ENCODE data around the gene TJP2.

Gene TJP2

DNA sequence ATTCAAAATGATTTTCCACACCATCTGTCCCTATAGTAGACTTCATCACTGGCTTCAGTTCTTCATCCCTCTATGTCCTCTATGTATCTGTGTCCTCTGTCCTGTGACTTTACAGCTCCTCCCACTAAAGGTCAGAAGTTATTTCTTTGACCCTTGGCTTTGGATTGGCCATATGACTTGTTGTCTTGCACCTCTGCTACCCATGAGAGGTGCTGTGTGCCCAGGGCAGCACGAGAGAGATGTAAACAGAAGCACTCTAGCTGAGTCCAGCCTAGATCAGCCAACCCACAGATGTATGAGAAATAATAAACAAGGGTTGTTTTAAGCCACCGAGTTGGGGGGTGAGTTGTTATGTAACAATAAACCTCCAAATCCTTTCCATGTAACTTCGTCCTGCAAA lies 87.6 kb downstream of the TJP2 start:
- H3K4me3 ChIP-seq (replicated peaks; ENCODE audit: low read depth, low read length): no peak overlapping the region
- TF ChIP-seq, protein P1, sequence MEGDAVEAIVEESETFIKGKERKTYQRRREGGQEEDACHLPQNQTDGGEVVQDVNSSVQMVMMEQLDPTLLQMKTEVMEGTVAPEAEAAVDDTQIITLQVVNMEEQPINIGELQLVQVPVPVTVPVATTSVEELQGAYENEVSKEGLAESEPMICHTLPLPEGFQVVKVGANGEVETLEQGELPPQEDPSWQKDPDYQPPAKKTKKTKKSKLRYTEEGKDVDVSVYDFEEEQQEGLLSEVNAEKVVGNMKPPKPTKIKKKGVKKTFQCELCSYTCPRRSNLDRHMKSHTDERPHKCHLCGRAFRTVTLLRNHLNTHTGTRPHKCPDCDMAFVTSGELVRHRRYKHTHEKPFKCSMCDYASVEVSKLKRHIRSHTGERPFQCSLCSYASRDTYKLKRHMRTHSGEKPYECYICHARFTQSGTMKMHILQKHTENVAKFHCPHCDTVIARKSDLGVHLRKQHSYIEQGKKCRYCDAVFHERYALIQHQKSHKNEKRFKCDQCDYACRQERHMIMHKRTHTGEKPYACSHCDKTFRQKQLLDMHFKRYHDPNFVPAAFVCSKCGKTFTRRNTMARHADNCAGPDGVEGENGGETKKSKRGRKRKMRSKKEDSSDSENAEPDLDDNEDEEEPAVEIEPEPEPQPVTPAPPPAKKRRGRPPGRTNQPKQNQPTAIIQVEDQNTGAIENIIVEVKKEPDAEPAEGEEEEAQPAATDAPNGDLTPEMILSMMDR (IDR thresholded peaks at IDR 0.05; ENCODE audit: low read depth, low read length, missing control alignments): no peak
- DNase-seq (ENCODE audit: extremely low read depth, low read depth): no peak

DNA sequence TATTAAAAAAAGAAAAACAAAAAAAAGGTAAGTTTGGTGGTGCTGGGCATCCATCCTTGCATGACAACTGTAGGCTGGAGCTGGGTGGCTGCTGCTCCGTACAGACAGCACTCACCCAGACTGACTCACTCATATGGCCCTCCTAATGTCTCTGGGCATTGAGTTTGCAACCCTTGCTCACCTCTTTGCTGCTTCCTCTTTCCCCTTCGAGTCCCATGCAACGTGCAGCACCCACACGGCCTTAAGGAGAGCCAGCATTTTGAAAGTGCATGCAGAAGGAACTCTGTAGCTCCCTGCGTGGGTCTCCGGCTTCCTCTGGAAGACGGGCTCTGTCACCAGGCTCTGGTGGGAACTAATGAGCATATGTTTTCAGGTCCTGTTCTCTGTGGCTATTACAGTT lies 90.4 kb downstream of the TJP2 start:
- no peak overlapping the region for H3K4me3 ChIP-seq (replicated peaks; ENCODE audit: low read depth, low read length)
- DNase-seq (ENCODE audit: extremely low read depth, low read depth): no peak
- TF ChIP-seq, protein P1 (IDR thresholded peaks at IDR 0.05; ENCODE audit: low read depth, low read length, missing control alignments): no peak

DNA sequence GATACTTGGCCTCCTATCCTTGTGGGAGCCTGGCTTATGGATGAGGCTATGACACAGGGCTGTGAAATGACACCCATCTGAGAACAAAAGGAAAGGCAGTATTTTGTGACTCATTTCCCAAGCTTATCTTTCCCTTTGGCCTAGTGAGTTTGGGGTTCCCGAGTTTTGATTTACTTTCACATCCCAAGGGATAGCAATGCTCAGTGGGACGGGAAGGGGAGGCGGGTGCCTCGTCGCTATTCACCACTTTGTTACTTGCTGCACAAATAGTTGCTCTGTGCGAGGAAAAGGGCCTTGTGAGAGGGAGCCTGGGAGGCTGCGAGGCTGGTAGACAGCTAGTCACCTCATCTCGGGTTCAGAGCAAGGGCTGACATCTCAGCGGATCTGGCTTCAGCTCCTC lies 91.8 kb downstream of the TJP2 start:
- TF ChIP-seq, protein P1 (IDR thresholded peaks at IDR 0.05; ENCODE audit: low read depth, low read length, missing control alignments): no peak
- DNase-seq (ENCODE audit: extremely low read depth, low read depth): no peak

DNA sequence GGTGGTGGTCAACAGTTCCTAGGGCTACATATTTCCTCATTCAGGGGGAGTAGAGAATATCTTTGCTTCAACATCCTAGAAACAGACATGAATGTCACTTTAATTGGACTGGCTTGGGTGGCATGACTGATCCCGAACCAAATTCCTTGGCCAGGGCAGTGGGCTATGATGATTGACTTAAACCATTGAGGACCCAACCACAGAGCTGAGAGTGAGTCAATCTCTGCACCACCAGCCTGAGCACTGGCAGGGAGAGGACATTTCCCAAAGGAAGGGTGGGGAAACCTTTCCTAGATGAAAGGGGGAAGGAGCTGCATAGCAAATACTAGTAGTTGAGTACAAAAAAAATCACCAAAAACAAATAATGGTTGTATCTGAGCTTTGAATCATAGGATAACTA lies 98.1 kb downstream of the TJP2 start:
- DNase-seq (ENCODE audit: extremely low read depth, low read depth): no peak

More for the DNA sequence above, 91.8 kb downstream of the TJP2 start:
- H3K4me3 ChIP-seq (replicated peaks; ENCODE audit: low read depth, low read length): no peak overlapping the region

DNA sequence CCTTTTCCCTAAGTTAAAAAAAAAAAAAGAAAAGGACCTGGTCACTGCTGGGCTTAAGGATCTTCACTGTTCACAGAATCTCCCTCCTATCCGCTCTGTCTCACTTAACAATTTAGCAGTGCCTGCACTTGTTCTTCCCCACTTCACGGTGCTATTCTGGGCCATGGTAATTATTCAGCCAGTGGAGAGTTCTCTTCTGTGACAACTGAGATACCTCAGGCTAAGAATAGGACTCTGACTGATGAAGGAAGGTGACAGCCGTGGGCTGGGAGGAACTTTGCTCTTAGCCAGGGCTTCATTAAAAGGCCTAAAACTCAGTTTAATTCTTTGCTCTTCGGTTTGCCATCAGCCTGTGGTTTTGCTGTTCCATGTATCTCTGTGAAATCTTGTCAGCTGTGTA lies 99.1 kb downstream of the TJP2 start:
- TF ChIP-seq, protein P1 (IDR thresholded peaks at IDR 0.05; ENCODE audit: low read depth, low read length, missing control alignments): no peak
- no peak overlapping the region for H3K4me3 ChIP-seq (replicated peaks; ENCODE audit: low read depth, low read length)
- DNase-seq (ENCODE audit: extremely low read depth, low read depth): no peak

More for the DNA sequence above, 98.1 kb downstream of the TJP2 start:
- H3K4me3 ChIP-seq (replicated peaks; ENCODE audit: low read depth, low read length): no peak overlapping the region
- TF ChIP-seq, protein P1 (IDR thresholded peaks at IDR 0.05; ENCODE audit: low read depth, low read length, missing control alignments): no peak

DNA sequence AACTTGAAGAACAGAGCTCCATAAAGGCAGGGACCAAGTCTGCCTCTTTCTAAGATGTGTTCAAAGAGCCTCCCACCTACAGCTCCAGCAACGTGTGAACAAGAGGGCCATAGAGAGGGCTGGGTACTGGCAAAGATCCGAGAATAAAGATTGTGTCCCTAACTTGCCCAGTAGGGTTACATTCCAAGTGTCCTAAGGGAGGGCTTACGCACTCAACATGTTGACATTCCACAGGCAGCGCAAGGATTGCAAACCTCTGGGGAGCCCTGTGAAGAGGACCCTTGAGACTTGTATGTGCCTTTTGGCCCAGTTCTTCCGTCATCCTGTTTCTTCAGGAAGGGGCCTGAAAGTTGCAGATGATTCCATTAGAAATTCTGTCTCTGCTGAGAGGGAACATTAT lies 102.7 kb downstream of the TJP2 start:
- no peak for DNase-seq (ENCODE audit: extremely low read depth, low read depth)
- TF ChIP-seq, protein P1 (IDR thresholded peaks at IDR 0.05; ENCODE audit: low read depth, low read length, missing control alignments): no peak
- no peak overlapping the region for H3K4me3 ChIP-seq (replicated peaks; ENCODE audit: low read depth, low read length)

DNA sequence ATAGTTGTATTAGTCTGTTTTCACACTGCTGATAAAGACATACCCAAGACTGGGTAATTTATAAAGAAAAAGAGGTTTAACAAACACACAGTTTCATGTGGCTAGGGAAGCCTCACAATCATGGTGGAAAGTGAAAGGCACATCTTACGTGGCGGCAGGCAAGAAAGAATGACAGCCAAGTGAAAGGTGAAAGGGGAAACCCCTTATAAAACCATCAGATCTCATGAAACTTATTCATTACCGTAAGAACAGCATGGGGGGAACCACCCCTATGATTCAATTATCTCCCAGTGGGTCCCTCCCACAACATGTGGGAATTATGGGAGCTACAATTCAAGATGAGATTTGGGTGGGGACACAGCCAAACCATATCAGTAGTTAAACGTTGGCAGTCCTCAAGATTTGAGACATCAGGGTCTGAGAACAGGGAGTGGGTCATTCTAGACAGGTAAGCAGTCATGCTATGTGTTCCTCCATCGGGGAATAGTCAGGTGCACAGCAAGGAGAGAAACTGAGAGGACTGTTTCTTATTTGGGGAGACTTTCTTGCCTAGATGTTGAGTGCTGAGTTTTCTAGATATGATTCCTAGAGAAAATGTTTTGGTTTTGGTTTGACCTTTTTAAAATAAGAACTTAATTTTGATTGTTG lies 105.1 kb downstream of the TJP2 start:
- DNase-seq (ENCODE audit: extremely low read depth, low read depth): no peak
- H3K4me3 ChIP-seq (replicated peaks; ENCODE audit: low read depth, low read length): no peak overlapping the region
- TF ChIP-seq, protein P1 (IDR thresholded peaks at IDR 0.05; ENCODE audit: low read depth, low read length, missing control alignments): no peak

All from HFF-Myc (cell line).